Measurements from ENCODE around the gene ADAMTSL2. TPM values are rescaled to one million over a fixed set of nuclear protein-coding genes. Genes with fewer than 3 reads are reported as not detected.

The ADAMTSL2 gene
- total and polyA plus RNA-seq, 2 of the 13 experiments (the other 11 are each of a cell fraction or from before 2014, with no cell fraction given), result 1.9 to 3.8 TPM

DNA sequence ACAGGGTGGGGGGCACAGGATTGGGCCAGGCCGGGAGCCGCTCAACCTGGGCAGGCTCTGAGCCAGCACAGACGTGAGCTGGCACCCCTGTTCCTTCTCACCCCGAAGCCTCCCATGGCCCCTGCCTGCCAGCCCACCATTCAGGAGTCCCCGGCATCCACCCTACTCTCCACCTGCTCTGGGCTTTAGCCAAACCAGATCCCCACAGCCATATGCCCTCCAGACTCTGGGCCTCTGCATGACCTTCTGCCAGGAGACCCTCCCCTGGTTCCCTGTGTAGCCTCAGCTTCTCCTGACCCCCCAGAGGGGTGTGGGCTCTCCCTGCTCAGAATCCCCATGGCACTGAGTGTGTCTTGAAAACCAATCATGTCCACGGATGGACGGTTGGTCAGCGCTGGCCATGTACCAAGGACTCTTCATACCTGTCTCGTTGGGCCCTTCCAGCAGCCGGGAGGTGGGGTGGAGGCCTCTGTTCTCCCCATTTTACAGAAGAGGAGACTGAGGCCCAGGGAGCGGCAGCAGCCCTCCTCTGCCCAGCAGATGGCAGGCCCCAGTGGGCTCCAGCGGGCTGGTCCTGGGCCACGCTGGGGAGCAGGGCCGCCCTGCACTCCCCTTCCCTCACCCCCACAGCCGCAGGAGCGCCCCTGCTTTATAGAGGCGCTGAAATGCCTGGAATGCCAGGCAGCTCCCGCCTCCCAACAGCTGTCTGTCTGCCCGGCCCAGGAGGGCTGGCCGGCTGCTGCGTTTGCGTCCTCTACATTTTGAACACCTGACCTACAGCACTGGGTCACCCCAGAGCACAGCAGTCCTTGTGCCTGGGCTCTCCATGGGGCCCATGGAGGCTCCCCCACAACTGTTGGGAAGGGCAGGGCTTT is 6.3 kb upstream of the ADAMTSL2 start:
- no TSS peak for BruUV-seq (replicated peaks)
- ATAC-seq (no peak), FAIRE-seq (no peak), DNase-seq (ENCODE audit: low spot score) (no peak)
- Histone ChIP-seq H3K4me2 (ENCODE audit: low read depth, low read length) (no peak overlapping the region), H3K9me3 (ENCODE audit: low read length) (no peaks in the 10 kb centered on the region), H3K4me1 (ENCODE audit: insufficient read depth, low read length) (peaks cover 38% of the 10 kb centered on the region), H4K20me1 (ENCODE audit: insufficient read depth, low read length) (no peaks in the 10 kb centered on the region), H3K27ac (ENCODE audit: extremely low read length, insufficient read depth, low read length) (no peak overlapping the region), H3K9ac (ENCODE audit: insufficient read depth, low read depth, low read length) (no peak overlapping the region), H3K4me3 (replicated peaks in 1 of 3; ENCODE audit: insufficient read depth in 1 of 3, low read depth in 2 of 3, low read length in 3 of 3) (no peak overlapping the region), H3K36me3 (replicated peaks in 1 of 2; ENCODE audit: control insufficient read depth in 1 of 2, insufficient read depth in 2 of 2, low read length in 2 of 2) (no peaks in the 10 kb centered on the region), H3K79me2 (ENCODE audit: insufficient read depth, low read length) (no peaks in the 10 kb centered on the region), H3K27me3 (ENCODE audit: control insufficient read depth in 1 of 2, insufficient read depth in 2 of 2, low read length in 2 of 2) (peaks cover 27 to 83% of the 10 kb centered on the region in 2 experiments; a peak in 4 of 5 replicates), H2AFZ (ENCODE audit: low read length) (no peak overlapping the region)
- intact Hi-C loops (cut with micrococcal nuclease; ENCODE audit: unreplicated experiment) (no loop called here), in situ Hi-C loops (cut with HindIII; ENCODE audit: extremely low pct_ligation_motif_present, low pct_unique_long_range_greater_than_20kb) (loop anchor here (25.0 kb wide), 1 partner anchor 209 kb away; the partner anchor contains the start of gene SARDH)
- 51% methylated on average over 6 of the region's 22 CpGs for WGBS (ENCODE audit: low lambda C conversion rate)
- no peak for TF ChIP-seq PCBP2 (optimal IDR thresholded peaks at IDR 0.05; ENCODE audit: low read depth, low read length, poor library complexity, severe bottlenecking)
- TF ChIP-seq ZNF629 (CRISPR knock-in tag; conservative IDR thresholded peaks at IDR 0.05), result peak; percentile 81
- TF ChIP-seq TEAD3 (CRISPR knock-in tag; optimal IDR thresholded peaks at IDR 0.05; ENCODE audit: borderline replicate concordance), result peak; percentile 8
- TF ChIP-seq CHD2 (IDR thresholded peaks at IDR 0.05; ENCODE audit: low read depth, low read length), result no peak
- TF ChIP-seq ZHX2 (IDR thresholded peaks at IDR 0.05; ENCODE audit: low read depth), result no peak
- TF ChIP-seq ZHX2 (CRISPR knock-in tag; IDR thresholded peaks at IDR 0.05; ENCODE audit: borderline replicate concordance), result no peak
- CTCF ChIA-PET (ENCODE audit: low intra/inter-chr PET ratio, low total read pairs), result no interaction called here
- POLR2A ChIA-PET, result no interaction called here
